OCI-LY3 (cell line): ENCODE data around the gene FOXA1.

Source experiments
- H2AFZ ChIP-seq: fragments of 200-600, 300-600 bp; shearing (Covaris generic); 2 replicates; pipeline ENCODE4 v1.6.0; 2014; ENCODE audit warnings: antibody characterized with exemption, low read depth, low read length
- H3K27ac ChIP-seq: fragments of 200-600, 300-600 bp; sonication (generic); 2 replicates; pipeline ENCODE4 v1.5.1; 2014; ENCODE audit warnings: mild to moderate bottlenecking, low read length, moderate library complexity, mixed read lengths
- H3K27me3 ChIP-seq: fragments of 200-600, 300-600 bp; sonication (generic); 2 replicates; pipeline ENCODE4 v1.6.1; 2014; ENCODE audit warnings: low read depth, low read length, mixed read lengths
- H3K36me3 ChIP-seq: fragments of 200-600, 300-600 bp; sonication (generic); replicated peaks from 2 replicates; pipeline ENCODE3; 2014; ENCODE audit warnings: low read depth, low read length, mixed read lengths
- H3K4me1 ChIP-seq: fragments of 300-600, 200-600 bp; sonication (generic); 2 replicates; pipeline ENCODE4 v1.6.1; 2014; ENCODE audit warnings: low read length, mixed read lengths
- H3K4me2 ChIP-seq: fragments of 200-600, 300-600 bp; sonication (generic); 2 replicates; pipeline ENCODE4 v1.6.1; 2014; ENCODE audit warnings: low read length, mixed read lengths
- H3K4me3 ChIP-seq: fragments of 300-600, 200-600 bp; sonication (generic); 2 replicates; pipeline ENCODE4 v1.5.1; 2014; ENCODE audit warnings: antibody characterized with exemption, mild to moderate bottlenecking, low read length, moderate library complexity
- H3K79me2 ChIP-seq: fragments of 300-600, 200-600 bp; shearing (Covaris generic); 2 replicates; pipeline ENCODE4 v1.6.1; 2014; ENCODE audit warnings: mild to moderate bottlenecking, low read length, mixed read lengths
- H3K9ac ChIP-seq: fragments of 300-600, 200-600 bp; shearing (Covaris generic); 2 replicates; pipeline ENCODE4 v1.6.0; 2014; ENCODE audit warnings: mild to moderate bottlenecking, low read length, moderate library complexity
- H3K9me3 ChIP-seq: fragments of 200-600, 300-600 bp; shearing (Covaris generic); 2 replicates; pipeline ENCODE4 v1.6.1; 2014; ENCODE audit warnings: low read length, mixed read lengths; ENCODE audit not compliant: insufficient read depth
- H4K20me1 ChIP-seq: fragments of 200-600, 300-600 bp; sonication (generic); 2 replicates; pipeline ENCODE4 v1.6.1; 2016; ENCODE audit warnings: low read length, mixed read lengths; ENCODE audit not compliant: insufficient read depth
- CTCF ChIP-seq: fragments of 200-600, 300-600 bp; sonication (generic); IDR thresholded peaks from 2 replicates; pipeline ENCODE4 v1.5.1; 2014; ENCODE audit warnings: antibody characterized with exemption, low read length, low read depth
- EZH2phosphoT487 ChIP-seq: fragments of 200-600 bp; shearing (Covaris generic); IDR thresholded peaks from 2 replicates; pipeline ENCODE4 v1.6.1; 2018; ENCODE audit warnings: antibody characterized with exemption, mixed run types, low read depth

Gene FOXA1

GRCh38 chr14:37579274-37579673 is 15.8 kb downstream of the FOXA1 start:
- no peaks in the 10 kb centered on the region for H4K20me1 ChIP-seq
- TF ChIP-seq CTCF (no peak), EZH2phosphoT487 (no peak)
- no peaks in the 10 kb centered on the region for H3K79me2 ChIP-seq
- H3K9ac ChIP-seq, result no peak overlapping the region
- no peaks in the 10 kb centered on the region for H3K4me1 ChIP-seq
- no peak overlapping the region for H3K27ac ChIP-seq
- H3K9me3 ChIP-seq, result no peaks in the 10 kb centered on the region
- H3K4me2 ChIP-seq, result no peak overlapping the region
- H3K36me3 ChIP-seq, result no peaks in the 10 kb centered on the region
- H2AFZ ChIP-seq, result no peak overlapping the region
- H3K4me3 ChIP-seq, result no peak overlapping the region
- H3K27me3 ChIP-seq, result no peaks in the 10 kb centered on the region

- Histone ChIP-seq H3K4me3 (no peak overlapping the region), H3K4me1 (no peaks in the 10 kb centered on the region), H3K9me3 (no peaks in the 10 kb centered on the region), H3K9ac (no peak overlapping the region), H3K27ac (no peak overlapping the region), H2AFZ (no peak overlapping the region), H3K4me2 (no peak overlapping the region), H3K36me3 (no peaks in the 10 kb centered on the region), H3K27me3 (no peaks in the 10 kb centered on the region), H4K20me1 (no peaks in the 10 kb centered on the region), H3K79me2 (no peaks in the 10 kb centered on the region)
- no peak for TF ChIP-seq CTCF
- no peak for TF ChIP-seq EZH2phosphoT487
Observed at GRCh38 chr14:37573356-37573755, 21.7 kb downstream of the FOXA1 start.

- no peak for TF ChIP-seq EZH2phosphoT487
- no peak for TF ChIP-seq CTCF
Observed at GRCh38 chr14:37571391-37571790, 23.7 kb downstream of the FOXA1 start.

GRCh38 chr14:37569729-37570128 is 25.3 kb downstream of the FOXA1 start:
- no peak overlapping the region for H2AFZ ChIP-seq
- no peaks in the 10 kb centered on the region for H3K4me1 ChIP-seq
- no peak overlapping the region for H3K9ac ChIP-seq
- no peak overlapping the region for H3K27ac ChIP-seq
- H3K36me3 ChIP-seq, result no peaks in the 10 kb centered on the region
- H3K9me3 ChIP-seq, result no peaks in the 10 kb centered on the region
- no peaks in the 10 kb centered on the region for H3K79me2 ChIP-seq
- no peak overlapping the region for H3K4me2 ChIP-seq
- no peaks in the 10 kb centered on the region for H3K27me3 ChIP-seq
- no peaks in the 10 kb centered on the region for H4K20me1 ChIP-seq
- no peak overlapping the region for H3K4me3 ChIP-seq
- TF ChIP-seq EZH2phosphoT487 (no peak), CTCF (no peak)

More at GRCh38 chr14:37571391-37571790, 23.7 kb downstream of the FOXA1 start:
- H3K27me3 ChIP-seq, result no peaks in the 10 kb centered on the region
- no peak overlapping the region for H3K4me2 ChIP-seq
- no peaks in the 10 kb centered on the region for H3K9me3 ChIP-seq
- no peaks in the 10 kb centered on the region for H4K20me1 ChIP-seq
- no peak overlapping the region for H3K9ac ChIP-seq
- no peak overlapping the region for H3K27ac ChIP-seq
- H2AFZ ChIP-seq, result no peak overlapping the region
- no peaks in the 10 kb centered on the region for H3K79me2 ChIP-seq
- H3K4me1 ChIP-seq, result no peaks in the 10 kb centered on the region
- no peaks in the 10 kb centered on the region for H3K36me3 ChIP-seq
- no peak overlapping the region for H3K4me3 ChIP-seq
